HG03442 (cell line): Measurements from ENCODE around the gene NFIA.

Source experiments
- ATAC-seq: cut with Tn5 transposase; IDR thresholded peaks from one replicate; pipeline ENCODE4 v1.9.1; 2021; ENCODE audit warnings: mild to moderate bottlenecking, moderate library complexity; ENCODE audit not compliant: unreplicated experiment

The NFIA gene

DNA sequence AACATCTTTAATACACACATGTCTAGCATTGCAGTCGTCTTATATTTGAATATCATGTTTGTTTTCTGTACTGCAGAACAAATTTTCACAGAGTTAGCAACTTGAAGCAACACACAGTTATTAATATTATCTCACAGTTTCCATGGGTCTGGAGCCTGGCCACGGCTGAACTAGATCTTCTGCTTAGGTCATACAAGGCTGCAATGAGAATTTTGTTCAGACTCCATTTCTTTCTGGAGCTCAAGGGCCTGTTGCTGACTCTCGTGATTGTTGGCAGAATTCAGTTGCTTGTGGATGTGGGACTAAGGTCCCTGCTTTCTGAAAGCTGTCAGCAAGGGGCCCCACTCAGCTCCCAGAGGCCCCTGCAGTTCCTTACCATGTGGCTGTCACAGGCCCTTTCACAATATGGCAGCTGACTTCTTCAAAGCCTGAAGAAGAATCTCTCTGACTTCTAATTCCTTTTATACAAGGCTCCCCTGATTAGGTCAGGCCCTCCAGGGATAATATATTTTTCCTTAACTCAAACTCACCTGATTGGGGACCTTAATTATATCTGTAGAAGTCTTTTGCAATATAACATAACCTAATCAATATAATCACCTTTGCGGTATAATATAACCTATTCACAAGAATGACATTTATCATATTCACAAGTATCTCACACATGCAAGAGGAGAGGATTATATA lies 296.3 kb downstream of the NFIA start:
- ATAC-seq, result no peak

DNA sequence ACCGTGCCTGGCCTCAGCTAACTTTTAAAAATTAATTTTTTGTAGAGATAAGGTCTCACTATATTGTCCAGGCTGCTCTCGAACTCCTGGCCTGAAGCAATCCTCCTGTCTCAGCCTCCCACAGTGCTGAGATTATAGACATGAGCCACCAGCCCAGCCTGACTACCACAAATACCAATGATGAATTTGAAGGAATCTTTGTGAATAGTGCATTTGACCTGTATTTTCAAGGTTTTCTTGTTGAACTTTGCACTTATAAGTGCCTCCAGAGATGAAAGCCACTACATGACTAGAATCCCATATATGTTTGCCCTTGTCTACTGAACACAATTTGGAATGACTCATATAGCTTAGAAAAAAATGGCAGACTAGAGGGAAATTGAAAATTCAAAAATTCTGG lies 297.3 kb downstream of the NFIA start:
- no peak for ATAC-seq

DNA sequence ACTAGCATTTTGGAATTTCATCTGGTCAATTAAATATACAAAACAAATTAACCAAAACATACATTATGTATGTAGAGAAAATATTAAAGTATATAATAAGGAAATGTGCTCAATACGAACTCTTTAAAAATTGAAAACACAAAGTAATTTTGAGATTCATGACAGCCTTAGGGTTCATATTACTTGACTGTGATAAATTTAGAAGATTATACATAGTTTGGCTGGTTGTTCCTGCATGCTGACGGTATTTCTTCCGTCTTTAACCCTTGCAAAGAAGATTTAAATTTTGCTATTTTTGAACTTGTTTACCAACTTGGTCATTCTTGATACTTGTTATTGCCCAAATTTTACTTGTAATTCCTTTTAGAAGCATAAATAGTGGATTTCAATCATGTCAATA lies 298.2 kb downstream of the NFIA start:
- no peak for ATAC-seq

DNA sequence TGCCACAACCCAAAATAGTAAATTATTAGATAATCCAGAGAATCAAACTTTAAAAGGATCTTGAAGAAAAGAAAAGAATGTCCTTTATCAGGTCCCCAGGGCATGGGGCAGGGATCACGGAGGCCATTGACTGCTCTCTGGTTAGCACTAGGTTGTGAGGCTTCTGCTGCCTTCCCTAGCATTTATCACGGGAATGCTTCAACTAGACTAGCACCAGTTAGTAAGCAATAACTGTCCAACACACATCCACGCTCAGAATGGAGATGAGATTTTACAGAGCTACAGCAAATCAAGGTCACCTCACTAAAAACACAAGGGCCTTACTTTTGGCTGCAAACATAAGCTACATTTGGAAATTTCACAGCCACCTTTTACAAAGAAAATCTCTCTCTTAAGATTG lies 304.0 kb downstream of the NFIA start:
- ATAC-seq, result no peak

DNA sequence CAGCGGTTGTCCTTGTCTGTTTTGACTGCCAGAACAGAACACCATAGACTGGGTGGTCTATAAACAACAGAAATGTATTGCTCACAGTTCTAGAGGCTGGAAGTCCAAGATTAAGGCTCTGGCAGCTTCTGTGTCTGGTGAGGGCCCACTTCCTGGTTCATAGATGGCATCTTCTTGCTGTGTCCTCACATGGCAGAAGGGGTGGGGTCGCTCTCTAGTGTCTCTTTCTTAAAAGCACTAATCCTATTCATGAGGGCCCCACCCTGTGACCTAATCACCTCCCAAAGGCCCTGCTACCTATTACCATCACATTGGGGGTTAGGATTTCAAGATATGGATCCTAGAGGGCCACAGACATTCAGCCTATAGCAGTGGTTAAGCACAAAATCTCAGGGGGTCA lies 304.4 kb downstream of the NFIA start:
- ATAC-seq, result no peak

DNA sequence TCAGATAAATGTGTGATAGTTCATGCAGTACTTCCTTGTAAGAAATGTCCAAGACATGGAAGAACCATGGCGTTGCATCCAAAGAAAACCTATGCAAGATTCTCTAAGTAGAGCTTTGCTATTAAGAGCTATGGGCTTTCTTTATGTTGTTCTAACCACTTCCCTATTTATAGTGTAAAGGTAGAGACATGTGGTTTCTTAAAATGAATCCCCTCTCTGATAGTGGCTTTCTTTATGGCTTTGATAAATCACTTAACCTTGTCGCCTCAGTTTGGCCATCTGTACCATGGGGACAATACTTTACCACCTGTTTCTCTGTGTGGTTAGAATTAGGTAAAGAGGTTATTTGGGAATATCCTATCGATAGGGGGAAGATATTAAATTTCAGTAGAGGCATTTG lies 305.5 kb downstream of the NFIA start:
- ATAC-seq, result no peak

DNA sequence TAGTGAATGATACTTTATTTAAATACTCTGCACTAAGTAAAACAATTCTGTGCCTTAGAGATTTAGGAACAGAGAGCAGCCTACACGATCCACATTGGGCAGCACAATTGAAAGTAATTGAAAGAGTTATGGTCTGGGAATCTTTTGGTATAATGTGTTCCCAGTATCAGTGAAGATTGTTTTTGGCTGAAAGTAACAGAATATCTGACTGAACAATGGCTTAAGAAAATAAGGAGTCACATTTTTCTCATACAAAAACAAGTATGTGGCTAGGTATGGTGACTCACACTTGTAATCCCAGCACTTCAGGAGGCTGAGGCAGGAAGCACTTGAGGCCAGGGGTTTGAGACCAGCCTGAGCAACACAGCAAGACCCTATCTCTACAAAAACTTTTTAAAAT lies 306.2 kb downstream of the NFIA start:
- ATAC-seq, result no peak

DNA sequence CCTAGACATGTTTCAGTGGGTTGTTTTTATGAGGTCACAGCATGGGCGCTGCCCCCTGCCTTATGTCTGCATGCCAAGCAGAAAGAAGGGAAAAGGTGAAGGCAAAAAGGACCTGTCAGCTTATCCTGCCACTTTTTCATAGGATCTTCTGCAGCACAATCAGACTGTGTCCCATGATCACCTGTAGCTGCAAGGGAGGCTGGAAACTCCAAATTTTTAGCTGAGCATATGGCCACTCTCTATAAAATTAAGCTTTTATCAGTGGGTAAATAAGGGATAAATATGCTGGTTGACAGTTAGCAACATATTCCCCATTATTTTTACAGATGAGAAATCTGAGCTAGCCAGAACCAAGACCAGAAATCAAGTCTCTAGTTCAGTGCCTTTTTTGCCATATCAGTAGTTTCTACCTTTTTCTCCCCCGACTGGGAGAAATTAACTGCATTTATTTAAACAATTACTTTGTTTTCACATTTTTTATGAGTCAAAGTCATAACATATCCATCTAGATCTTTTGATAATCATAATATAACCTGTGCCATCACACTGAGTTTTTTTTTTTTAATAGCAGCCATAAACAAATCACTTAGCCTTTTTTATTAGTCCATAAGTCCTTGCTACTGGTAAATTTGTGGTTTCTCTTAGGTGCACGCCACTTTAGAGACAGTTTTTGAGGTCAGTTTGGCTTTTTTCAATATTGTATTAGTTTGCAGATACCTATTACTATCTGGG lies 307.0 kb downstream of the NFIA start:
- no peak for ATAC-seq

DNA sequence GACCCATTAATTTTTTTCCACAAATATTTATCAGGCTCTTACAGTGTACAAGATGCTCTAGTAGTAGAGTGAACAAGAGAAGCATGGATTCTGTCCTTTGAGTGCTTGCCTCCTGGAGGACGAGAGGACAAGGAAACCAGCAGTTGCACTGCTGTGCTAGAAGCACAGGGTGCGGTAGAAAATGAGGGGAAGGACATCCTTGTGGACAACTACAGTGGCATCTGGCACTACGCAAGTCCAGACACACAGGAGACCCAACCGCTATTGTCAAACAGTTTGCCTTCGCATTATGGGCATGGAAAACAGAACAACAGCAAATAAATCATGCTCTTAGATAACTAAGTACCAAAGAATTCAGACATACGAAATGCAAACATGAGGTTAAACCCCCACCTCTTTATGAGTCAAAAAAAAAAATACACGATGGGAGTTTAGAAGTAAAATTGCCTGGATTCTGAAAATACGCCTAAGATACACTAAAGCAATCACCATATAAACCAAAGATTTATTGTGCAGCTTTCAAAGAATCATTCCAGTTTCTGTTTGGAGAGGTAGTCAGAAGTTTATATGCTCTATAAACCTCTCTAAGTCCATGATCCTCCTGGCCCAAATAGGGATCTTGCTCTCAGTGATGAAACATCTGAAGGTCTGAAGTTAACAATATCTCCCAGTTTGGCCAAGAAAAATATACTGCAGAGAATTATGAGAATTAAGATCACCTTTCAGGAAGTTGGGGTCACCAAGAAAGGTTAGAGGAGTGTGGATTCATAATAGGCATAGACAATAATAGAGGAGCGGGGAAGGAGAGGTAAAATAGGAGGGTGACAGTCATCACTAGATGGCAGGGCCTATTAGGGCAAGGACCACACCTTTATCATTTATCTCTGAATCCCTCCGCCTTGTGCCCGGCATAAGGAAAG lies 307.8 kb downstream of the NFIA start:
- no peak for ATAC-seq

DNA sequence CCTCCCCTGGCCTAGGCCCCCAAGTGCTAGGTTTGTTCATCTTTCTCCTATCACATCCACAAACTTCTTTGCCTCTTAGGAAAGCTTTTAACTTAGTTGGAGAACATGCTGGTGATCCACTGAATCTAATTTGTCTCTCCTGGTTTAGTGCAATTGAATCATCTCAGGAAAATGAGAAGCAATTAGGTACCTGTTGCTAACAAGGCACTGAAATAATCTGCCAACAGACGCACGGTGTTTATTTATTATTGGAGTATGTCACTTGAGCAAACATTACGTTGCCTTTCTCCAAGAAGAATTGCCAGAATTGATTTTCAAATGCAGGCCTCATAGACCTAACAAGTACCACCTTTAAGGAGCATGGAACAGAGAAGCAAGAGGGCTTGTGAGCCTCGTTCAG lies 309.4 kb downstream of the NFIA start:
- no peak for ATAC-seq

DNA sequence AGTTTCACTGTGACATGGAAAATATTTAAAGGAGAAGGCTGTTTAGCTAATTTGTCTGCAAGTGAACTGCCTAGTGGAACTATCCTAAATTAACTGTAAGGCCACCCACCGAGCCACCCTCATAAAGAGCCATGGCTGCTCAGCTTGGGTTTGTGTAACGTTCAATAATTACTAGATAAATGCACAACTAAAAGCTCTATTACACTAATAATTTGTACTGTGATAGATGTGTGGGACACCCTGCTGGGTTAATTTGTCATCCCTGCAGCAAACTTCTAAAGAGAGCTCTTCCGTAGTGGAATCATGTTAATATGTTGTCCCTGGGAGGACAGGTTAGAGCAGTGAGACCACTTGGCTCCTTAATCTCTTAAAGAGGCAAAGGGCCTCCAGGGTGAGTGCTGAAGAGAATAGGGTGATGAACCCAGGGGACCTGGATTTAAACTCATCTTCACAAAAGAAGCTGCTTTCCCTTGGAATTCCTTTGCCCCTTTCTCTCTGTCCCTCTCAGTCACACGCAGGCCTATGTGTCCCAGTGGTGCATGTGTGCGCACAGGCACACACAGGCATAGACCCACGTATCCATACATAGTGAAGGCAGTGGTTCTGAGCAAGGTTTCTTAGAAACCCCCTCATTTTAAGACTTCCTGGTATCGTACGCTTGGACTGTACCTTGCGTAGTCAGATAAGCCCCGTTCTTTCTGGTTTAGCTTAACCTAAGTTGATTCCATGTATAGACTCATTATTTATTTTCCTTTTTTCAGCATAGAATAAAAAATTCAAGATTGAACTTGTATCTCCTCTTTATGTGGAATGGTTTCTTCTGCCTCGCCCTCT lies 310.3 kb downstream of the NFIA start:
- ATAC-seq, result no peak

DNA sequence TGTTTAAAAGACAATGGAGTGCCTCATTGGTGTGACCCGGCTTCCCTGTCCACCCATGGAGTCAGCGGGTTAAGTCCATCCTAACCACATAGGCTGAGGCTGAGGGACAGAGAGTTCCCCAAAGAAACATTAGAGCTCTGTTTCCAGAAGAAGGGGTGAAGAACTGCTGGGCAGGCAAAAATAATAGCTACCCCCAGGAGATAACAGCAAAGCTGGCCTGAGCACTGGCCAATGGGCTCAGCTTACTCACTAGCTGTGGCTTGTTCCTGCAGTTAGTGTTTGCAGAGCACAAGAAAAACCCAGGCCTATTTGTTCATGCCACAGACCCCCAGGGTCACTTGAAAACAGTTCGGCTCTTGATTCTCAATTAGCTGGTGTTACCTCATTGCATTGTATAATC lies 311.2 kb downstream of the NFIA start:
- no peak for ATAC-seq

DNA sequence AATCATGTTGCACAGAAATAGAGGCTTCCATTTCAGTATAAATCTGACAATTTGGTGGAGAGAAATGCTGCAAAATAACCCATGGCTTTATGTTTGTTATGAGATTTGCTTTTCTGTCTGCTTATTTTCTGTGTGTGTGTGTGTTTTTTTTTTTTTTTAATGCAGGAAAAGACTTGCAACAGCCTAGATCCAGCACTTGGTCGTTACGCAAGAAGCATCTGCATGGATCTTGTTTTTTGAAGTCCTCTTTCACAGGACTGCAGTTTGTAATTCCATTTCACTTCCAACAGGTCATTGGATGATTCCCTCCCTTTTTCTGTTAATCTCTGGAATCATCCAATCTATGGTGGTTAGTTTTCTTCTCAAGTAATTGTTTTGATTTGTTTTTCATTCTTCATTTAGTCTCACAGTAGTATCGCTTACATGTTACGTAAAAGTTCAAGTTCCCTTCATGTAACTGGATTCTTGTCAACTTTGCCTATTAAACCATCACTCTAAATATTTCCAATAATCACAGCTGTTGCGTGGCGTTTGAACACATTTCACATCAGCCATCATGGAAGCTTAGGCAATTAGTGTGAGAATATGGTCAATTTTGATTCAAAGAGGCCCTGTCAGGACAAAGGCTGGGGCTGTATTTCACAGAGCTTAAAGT lies 312.9 kb downstream of the NFIA start:
- no peak for ATAC-seq

DNA sequence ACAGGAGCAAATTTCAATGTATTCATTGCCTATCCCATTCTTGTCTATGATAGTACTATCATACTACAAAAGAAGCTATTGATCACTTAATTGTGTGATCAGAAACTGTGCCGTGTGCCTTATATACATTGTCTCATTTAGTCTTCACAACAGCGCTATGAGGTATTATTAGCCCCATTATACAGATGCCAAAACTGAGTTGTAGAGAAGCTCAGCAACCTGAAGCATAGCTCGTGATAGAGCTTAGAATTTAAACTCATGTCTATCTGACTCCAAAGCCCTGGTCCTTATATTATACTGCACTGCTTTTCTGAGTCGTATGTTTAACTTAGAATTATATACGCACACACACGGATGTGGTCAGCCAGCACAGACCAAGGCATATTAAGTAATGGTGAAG lies 315.1 kb downstream of the NFIA start:
- ATAC-seq, result no peak

DNA sequence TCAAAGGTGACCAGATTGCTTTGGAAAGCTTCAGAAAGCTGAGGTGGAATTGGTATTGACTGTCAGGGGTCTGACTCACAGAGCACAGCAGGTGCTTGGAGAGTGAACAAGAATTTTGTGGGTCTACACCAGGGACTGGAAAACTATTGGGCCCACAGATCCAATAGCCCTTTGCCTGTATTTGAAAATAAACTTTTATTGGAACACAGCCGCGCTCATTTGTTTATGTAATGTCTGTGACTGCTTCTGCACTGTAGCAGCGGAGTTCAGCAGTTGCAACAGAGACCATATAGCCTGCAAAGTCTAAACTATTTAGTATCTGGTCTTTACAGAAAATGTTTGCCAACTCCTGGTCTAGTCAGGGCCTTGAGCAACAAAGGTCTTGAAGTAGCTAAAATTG lies 315.6 kb downstream of the NFIA start:
- no peak for ATAC-seq

DNA sequence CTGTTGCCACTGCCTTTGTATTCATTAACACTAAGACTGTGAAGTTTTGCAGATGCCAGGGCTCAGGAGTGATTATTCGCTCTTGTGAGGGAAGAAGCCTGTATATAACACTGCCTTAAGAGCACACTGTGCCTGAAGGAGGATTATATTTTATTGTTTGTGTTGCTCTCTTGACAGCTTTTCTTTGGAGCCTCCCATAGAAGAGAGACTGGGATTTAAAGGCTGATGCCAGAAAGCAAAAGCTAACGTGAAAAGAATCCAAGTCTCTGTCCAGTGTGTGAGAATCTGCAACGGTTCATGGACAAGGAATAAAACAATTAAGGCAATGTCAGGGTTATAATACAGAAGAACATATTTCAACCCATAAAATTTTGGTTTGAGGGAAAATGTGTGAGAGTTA lies 316.8 kb downstream of the NFIA start:
- no peak for ATAC-seq

DNA sequence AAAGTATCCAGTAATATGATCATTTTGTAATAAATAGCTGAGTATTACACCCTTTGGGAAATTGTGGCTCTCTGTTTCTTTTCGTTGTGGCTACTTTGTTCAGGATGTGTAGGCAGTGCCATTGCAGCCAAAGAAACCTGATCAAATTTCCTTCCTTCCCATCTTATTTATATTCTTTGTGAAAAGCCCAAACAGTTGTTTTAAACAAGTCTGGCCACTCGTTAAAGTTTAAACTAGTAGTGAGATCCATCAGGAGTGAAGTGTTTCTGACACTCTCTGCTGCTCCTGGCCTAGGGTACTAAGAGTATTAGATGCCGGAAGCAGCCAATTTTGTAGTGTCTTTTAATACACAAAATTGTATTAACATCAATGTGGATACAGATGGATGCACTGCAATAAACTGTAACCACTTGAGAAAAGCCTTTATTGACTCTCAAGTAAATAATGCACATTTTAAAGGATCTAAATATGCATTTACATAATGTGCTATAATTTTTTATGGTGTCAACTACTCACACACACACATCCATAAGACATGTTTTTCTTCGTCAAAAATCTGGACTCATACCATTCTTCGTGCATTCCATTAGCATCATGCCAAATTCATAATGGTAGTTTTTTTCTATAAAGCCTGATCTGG lies 317.9 kb downstream of the NFIA start:
- no peak for ATAC-seq

DNA sequence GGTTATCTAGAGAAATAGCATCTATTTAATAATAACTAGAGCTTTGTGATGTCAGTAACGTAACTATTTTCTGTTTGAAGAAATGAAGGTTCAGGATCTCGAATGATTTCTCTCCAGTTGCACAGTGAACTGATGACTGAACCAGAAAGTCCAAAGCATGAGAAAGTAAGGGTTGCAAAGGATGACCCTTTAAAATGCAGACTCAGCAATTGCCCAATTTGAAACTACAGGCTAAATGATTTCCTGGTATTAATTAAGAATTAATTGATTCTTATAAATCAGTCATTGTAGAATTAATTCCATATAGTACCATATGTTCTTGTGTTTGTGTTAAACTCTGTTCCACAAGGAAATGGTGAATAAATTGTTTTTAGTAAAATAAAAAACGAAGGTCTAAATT lies 318.6 kb downstream of the NFIA start:
- ATAC-seq, result no peak

DNA sequence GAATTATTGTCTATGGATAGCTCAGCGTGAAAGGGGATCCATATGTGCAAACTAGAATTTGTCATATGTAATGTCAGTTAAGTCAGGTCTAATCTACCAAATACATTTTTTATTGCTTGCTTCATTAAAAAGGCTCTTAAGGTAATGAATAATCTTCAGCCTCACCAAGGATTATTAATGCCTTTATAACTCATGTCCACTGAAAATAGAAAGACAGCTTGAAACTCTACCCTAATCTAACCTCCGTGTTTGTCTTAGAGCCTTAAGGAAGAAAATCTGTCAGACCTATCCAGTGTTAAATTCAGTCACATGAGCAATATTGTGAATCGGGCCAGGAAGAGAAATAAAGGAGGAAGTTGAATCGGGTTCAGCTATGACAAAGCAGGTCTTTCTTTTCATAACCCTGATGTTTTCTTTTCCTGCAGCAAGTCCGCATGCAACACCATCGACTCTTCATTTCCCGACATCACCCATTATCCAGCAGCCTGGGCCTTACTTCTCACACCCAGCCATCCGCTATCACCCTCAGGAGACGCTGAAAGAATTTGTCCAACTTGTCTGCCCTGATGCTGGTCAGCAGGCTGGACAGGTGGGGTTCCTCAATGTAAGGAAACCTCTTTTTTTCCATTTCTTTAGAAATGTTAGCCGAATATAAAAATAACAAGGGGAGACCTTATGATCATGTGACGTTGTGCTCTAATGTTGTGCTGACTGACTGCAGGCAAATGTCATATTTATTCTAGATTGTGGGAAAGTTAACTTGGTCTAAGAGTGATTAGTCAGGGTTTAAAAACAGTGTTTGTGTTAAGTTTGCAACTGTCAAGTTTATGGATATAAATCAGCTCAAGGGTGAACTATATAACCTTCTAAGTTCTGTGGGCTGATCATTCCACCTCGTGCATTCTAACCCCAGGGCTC lies 321.6 kb downstream of the NFIA start:
- ATAC-seq, result no peak
